GM12892 (cell line): ENCODE results near the gene ASTN2.

Source experiments
- DNase-seq: peaks from one replicate; pipeline ENCODE4 v3.0.0; 2011; ENCODE audit not compliant: insufficient read length
- FAIRE-seq: peaks from 2 replicates; lab custom pipeline; 2011; peaks lifted over from hg19 to GRCh38; lab: Jason Lieb, UNC
- POLR2A ChIP-seq: IDR thresholded peaks from 2 replicates; pipeline ENCODE4 v1.6.1; 2011; ENCODE audit warnings: low read depth, low read length, control low read depth
- POLR2AphosphoS5 ChIP-seq: IDR thresholded peaks from 2 replicates; pipeline ENCODE4 v1.6.1; 2011; ENCODE audit warnings: low read depth, low read length, control low read depth
- TAF1 ChIP-seq: IDR thresholded peaks from 2 replicates; pipeline ENCODE4 v1.6.1; 2011; ENCODE audit warnings: low read depth, mild to moderate bottlenecking, control low read depth, low read length, borderline replicate concordance

ASTN2 gene

DNA sequence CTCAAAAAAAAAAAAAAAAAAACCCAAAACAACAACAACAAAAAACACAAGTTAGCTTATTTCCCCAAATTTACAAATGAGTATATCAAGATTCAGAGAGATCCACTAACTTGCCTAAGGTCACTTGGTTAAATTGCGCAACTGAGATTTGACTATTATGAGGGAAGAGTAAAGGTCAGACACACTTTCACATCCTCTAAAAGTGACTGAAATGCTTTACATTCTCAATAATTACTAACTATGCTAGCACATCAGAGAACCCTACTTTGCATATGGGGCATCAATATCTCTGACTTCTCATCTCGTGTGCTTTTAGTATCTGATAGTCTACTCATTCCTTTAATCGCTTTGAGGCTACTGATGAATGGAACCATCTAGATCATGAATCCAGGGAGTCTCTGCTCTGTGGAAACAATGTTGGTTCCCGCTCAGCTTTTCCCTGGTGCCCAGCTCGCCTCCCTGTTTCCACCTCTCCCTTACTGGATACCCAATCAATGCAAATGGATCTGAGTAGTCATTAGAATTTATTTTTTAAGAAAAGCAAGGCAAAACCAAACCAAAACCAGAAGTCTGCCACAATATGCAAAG is 909.9 kb downstream of the ASTN2 start:
- DNase-seq: no peak
- FAIRE-seq: peak; percentile 76
- TF ChIP-seq POLR2A (no peak), POLR2AphosphoS5 (no peak), TAF1 (no peak)

DNA sequence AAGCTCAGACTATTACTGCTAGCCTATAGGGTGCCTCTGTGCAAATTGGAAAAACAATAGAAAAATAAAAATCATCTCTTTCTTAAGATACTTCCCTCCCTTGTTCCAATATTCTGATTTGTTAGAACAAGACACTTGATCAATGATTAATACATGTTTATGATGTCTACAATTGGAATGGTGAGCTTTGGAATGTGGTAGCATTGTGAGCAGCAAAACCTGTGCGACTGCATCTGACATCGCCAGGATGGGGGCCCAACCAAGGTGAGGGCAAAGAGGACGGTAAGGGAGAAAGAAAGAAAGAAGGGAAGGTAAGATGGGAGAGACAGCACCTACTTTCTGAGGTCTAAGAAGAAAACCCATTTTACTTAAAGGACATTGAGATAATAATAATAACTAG is 910.8 kb downstream of the ASTN2 start:
- no peak for FAIRE-seq
- TF ChIP-seq POLR2A (no peak), POLR2AphosphoS5 (no peak), TAF1 (no peak)
- no peak for DNase-seq

DNA sequence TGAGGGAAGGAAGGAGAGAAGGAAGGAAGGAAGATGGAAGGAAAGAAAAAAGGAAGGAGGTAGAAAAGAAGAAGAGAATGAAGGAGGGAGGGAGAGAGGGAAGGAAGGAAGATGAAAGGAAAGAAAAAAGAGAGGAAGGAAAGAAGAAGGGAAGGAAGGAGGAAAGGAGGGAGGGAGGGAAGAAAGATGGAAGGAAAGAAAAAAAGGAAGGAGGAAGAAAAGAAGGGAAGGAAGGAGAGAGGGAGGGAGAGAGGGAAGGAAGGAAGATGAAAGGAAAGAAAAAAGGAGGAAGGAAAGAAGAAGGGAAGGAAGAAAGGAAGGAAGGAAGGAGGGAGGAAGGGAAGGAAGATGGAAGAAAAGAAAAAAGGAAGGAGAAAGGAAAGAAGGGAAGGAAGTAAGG is 912.1 kb downstream of the ASTN2 start:
- FAIRE-seq (no peak), DNase-seq (no peak)
- TF ChIP-seq TAF1 (no peak), POLR2A (no peak), POLR2AphosphoS5 (no peak)

DNA sequence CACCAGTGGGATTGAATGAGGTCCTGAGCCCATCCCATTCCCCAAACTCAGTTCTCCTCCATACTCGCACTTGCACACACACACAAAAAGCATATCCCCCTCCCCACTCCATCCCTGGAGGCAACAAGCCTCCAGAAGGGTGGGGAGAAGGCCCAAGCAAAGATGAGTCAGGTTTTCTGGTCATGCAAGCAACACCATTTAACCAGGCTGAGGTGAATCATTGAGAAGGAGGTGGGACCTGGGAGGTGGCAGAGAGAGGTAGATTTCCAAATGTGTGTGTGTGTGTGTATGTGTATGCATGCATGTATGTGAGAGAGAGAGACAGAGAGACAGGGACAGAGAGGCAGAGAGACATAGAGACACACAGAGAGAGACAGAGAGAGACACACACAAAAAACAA is 913.0 kb downstream of the ASTN2 start:
- no peak for FAIRE-seq
- DNase-seq: no peak
- TF ChIP-seq POLR2AphosphoS5 (no peak), POLR2A (no peak), TAF1 (no peak)

DNA sequence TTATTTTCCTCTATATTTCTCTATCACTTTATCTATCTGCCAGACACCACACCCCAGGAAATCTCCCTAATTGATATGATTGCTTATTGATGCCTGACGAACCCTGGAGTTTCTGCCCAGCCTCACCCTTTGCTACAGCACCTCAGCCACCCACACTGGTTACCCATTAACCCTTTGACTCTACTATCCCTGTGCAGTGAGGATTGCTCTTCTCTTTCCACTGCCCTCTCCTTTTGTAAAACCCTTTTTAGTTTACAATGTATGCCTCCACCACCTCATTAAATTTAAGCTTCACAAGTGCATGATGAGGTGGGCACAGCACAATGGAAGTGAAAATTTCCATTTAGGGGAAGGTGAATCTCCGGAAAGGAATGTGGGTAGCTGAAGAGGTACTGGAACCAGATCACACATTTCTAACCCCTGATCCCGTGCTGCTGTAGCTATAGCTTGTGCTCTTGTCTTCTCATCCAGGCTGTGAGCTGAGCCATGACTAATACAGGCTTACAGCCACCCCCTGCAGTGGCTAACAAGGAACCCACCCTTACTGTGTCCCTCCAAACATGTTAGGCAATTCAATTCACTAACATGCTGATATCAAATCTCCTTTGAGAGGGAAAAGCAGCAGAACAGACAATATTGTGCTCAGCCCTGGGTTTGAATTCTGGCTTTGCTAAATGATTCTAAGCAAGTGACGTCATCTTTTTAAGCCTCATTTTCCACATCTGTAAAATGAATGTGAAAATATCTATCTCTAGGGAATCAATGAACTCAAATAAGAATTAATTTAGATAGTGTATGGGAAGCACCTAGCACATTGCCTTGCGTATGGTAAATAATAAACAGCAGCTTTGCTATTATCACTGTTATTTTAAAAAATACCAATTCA is 914.6 kb downstream of the ASTN2 start:
- no peak for FAIRE-seq

DNA sequence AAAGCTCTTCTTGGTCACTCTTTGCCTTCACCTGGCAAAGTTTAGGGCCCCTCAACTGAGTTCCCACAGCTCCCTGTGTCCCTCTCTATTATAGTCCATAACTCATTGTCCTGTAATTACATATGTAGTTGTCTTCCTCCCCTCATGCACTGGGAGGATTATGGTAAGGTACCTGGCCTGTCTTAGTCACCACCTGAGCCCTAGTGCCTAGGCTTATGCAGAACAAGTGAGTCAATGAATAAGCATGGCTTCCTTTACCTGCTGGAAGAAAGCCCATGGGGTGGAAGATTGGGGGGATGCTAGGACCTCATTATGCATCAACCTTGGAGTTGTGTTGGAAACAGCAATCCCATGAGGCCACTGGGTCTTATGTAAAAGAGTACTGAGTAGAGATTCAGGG is 915.4 kb downstream of the ASTN2 start:
- no peak for DNase-seq
- FAIRE-seq: no peak
- TF ChIP-seq POLR2AphosphoS5: no peak
- TF ChIP-seq POLR2A: no peak
- TF ChIP-seq TAF1: no peak

More for the DNA sequence above, 914.6 kb downstream of the ASTN2 start:
- no peak for TF ChIP-seq POLR2AphosphoS5
- TF ChIP-seq TAF1: no peak
- TF ChIP-seq POLR2A: no peak
- no peak for DNase-seq

DNA sequence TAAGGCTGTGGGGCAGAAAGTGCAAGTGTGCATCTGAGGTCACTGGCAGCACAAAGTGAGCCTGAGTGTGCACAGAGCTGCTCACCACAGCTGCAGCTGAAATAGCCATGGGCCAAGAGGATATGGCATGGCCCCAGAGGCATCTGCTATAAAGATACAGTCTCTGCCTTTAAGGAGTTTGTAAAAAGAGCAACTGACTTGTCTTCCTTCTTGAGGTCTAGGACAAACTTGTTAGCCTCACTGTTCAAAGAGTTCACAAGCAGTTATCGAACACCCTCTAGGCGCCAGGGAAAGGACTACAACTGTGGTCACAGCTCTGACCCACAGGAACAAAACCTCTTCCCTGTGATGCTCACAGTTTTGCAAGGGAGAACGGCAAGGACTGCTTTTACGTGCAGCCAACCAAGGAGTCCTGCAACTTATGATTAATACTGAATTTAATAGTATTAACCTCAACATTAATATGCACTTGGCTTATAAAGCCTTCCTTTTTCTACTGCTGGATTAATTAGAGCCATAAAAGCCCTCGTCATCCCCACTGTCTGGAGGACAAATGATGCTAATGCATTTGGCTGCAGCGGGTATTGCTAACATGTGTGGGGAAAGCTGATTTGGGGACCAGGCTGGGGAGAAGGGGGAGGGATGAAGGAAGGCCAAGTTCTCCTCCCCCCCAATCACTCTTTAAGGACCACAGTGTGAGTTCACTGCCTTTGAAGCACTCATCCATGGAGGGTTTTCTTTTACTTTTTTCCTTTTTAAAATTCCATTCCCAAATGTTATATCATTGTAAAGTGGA is 917.6 kb downstream of the ASTN2 start:
- DNase-seq: no peak
- no peak for TF ChIP-seq POLR2A
- no peak for TF ChIP-seq POLR2AphosphoS5
- no peak for TF ChIP-seq TAF1
- no peak for FAIRE-seq

DNA sequence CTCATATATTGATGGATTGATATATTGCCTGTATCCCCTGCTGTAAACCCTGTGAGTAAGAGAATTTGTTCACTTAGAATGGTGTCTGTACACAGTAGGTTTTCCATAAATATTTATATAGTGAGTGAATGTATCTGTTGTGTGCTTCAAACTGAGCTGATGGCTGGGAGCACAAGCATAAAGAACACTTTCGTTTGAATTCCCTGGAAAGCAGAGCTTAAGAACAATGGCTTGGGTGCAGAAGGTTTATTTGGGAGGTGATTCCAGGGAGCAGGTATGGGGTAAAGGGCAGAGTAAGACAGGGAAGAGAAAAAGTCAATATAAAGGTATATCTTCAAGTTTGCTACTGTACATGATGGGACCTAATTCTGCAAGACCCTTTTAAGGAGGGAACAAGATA is 918.7 kb downstream of the ASTN2 start:
- no peak for FAIRE-seq
- no peak for TF ChIP-seq POLR2A
- TF ChIP-seq TAF1: no peak
- no peak for TF ChIP-seq POLR2AphosphoS5
- DNase-seq: no peak

DNA sequence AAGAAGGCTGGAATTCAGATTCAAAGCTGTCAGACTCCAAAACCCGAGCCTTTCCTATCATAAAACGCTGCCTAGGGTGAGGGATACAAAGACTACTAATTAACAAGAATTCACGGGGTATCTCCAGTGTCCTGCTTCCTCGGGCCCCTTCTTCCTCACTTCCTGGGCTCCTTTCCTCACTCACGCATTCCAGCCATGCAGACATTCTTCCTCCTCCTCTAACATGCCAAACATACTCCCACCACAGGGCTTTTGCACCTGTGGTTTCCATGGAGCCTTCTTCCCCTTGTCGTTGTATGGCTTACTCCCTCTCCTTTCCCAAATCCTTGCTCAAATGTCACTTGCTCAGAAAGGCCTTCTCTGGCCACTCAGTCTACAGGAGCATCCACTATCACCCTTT is 919.1 kb downstream of the ASTN2 start:
- TF ChIP-seq TAF1 (no peak), POLR2A (no peak), POLR2AphosphoS5 (no peak)
- DNase-seq (no peak), FAIRE-seq (no peak)

DNA sequence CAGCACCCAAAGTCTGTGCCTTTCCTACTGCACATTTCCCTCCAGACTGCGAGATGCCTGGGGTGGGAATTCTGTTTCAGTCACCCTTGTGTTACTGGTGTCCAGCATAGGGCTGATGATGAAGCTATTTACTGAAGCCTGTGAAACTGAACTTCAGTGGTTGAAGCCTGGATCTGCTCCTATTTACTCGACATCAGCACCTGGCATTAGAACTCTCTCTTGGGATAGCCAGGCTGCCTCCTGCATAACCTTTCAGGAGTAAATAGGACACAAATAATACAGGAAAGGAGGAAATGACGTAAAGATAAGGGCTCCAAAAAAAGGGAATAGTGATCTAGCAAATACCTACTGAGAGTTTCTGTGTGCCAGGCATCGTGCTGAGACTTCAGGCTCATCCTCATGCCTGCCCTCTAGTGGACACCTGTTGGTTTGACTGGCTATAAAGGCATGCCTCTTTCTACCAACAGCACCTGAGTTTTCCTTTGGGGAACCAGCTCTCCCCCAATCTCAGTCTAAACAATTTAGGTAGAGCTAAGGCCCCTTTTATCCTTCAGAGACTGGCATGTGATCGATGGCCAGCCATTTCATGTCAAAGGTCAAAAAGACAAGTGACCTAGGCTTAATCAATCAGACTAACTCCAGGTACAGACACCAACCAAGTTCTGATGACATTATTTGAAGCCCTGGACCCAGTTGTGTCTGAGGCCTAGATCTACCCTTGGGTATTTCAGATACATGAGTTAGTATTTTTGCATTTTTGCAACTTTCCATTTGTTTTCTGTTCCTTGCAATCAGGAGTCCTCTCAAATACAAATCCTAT is 919.8 kb downstream of the ASTN2 start:
- no peak for TF ChIP-seq TAF1
- no peak for TF ChIP-seq POLR2A
- no peak for TF ChIP-seq POLR2AphosphoS5
- peak; percentile 68 for FAIRE-seq
- DNase-seq: no peak
